Heart left ventricle (tissue), 16 donors: ENCODE measurements around the gene EPB41L2. TPM values are rescaled to one million over a fixed set of nuclear protein-coding genes. Genes with fewer than 3 reads are reported as not detected.

Experiments used
- ATAC-seq, 4 donors: fragments of 200-7000 bp; cut with Tn5 transposase; one replicate each; pipeline ENCODE4 v1.9.1; 2020 to 2022; ENCODE audit warnings: moderate library complexity in 4 of 4, mild to moderate bottlenecking in 3 of 4, moderate number of reproducible peaks in 1 of 4
- DNase-seq, 5 donors: peaks; one replicate each; pipeline ENCODE4 v3.0.0-alpha.2; 2020
- H3K27ac ChIP-seq, 12 donors: fragments of 200-600 bp; sonication (generic) in 4 of 12; one replicate each; pipeline versions ENCODE4 v1.5.0 to v1.8.0; 2016 to 2022; ENCODE audit warnings: mild to moderate bottlenecking in 2 of 12
- H3K27me3 ChIP-seq, 9 donors: fragments of 200-600 bp; sonication (generic) in 2 of 9; one replicate each; pipeline versions ENCODE4 v1.5.1 to v1.8.0; 2016 to 2022; ENCODE audit warnings: mild to moderate bottlenecking in 3 of 9
- H3K36me3 ChIP-seq, 9 donors: fragments of 200-600 bp; sonication (generic) in 2 of 9; one replicate each; pipeline versions ENCODE4 v1.5.0 to v1.8.0; 2018 to 2022; ENCODE audit warnings: mild to moderate bottlenecking in 2 of 9
- H3K4me1 ChIP-seq, 12 donors: fragments of 200-600 bp; sonication (generic) in 4 of 12; one replicate each; pipeline versions ENCODE4 v1.5.0 to v1.8.0; 2016 to 2022; ENCODE audit warnings: mild to moderate bottlenecking in 3 of 12
- H3K4me3 ChIP-seq, 12 donors: fragments of 200-600 bp; sonication (generic) in 4 of 12; one replicate each; pipeline versions ENCODE4 v1.5.0 to v1.8.0; 2017 to 2022; ENCODE audit warnings: mild to moderate bottlenecking in 9 of 12, moderate library complexity in 4 of 12
- H3K9me3 ChIP-seq, 12 donors: fragments of 200-600 bp; sonication (generic) in 4 of 12; one replicate each; pipeline versions ENCODE4 v1.5.0 to v1.8.0; 2016 to 2022; ENCODE audit warnings: mild to moderate bottlenecking in 1 of 12
- POLR2A ChIP-seq, 2 donors: fragments of 450-650 bp; IDR thresholded peaks; one replicate each; pipeline ENCODE4 v1.6.1; 2017; ENCODE audit warnings: antibody characterized with exemption in 2 of 2, mild to moderate bottlenecking in 2 of 2, moderate library complexity in 2 of 2
- WGBS, 4 donors: extraction: QIAGEN DNeasy Blood & Tissue Kit in 2 of 4; methylation state at CpG; one replicate each; pipeline versions ENCODE4 v1.1.5 to v1.1.7; 2013 to 2018; 5-methylcytosine and 5-hydroxymethylcytosine counted together
- intact Hi-C, 10 donors: fragments of 100-400 bp; cut with DNase I; formaldehyde crosslinking; loops; one replicate each; pipeline versions ENCODE4 v1.11.1 to v1.14.2; 2022
- polyA plus RNA-seq, 2 donors: library from polyadenylated mRNA; stranded (reverse); fragments of 200-250 nt; gene quantifications; one replicate each; pipeline ENCODE4 v1.2.3, GENCODE V29; 2013
- total RNA-seq, 9 donors: library from RNA; depleted of rRNA in 2 of 9; stranded (reverse); fragments of >200 nt in 2 of 9; fragmentation: NEBNext Ultra II Directional in 3 of 9; extraction: Animal tissue kit (Norgen Biotek cat#: 25700) in 3 of 9; gene quantifications; one replicate each; pipeline versions ENCODE4 v1.1.0 to v1.2.4, GENCODE V29; 2016 to 2023
- TF ChIP-seq, protein P1 (sequence below), 12 donors: fragments of 200-600 bp; sonication (generic) in 4 of 12; IDR thresholded peaks; one replicate each; pipeline versions ENCODE4 v1.5.0 to v1.8.0; 2018 to 2022; ENCODE audit warnings: antibody characterized with exemption in 12 of 12, mild to moderate bottlenecking in 5 of 12
- donor health status: ischemic (EF 13 %, LVEDD 7.1; RV severe dilation, severe dysfunction).
- donor health status: healthy with polysubstance abuse.
- donor health status: DM: no; HTN: yes; CAD: no.
- donor health status: DM: no; HTN: no; CAD: no.
- donor health status: ischemic (EF 25% LVEDD 6.9; RV normal size, moderate dysfunction).
- donor health status: ischemic (EF 25% LVEDD 5.7; RV mildly dilated, moderate dysfunction).
- donor health status: healthy.
- donor health status: DM: yes; HTN: yes; CAD: no.
- donor health status: ischemic (EF 35%, LVEDD 5.7; RV mildly dilated, moderate dysfunction).
- donor health status: nonischemic (EF 11% LVEDD 7.7; RV severe dilation, severe dysfunction).
- donor health status: DM: yes; HTN: yes; CAD: no.
- donor health status: PGD.
- donor health status: ischemic (EF 29% LVEDD 5.4; RV normal size, mild dysfunction).
- donor health status: nonischemic (EF 23%, LVEDD 6.1; RV moderate dilation, normal function).

Gene EPB41L2
- total and polyA plus RNA-seq, 11 donors: 21.3 to 115 (median 51.9) TPM

DNA sequence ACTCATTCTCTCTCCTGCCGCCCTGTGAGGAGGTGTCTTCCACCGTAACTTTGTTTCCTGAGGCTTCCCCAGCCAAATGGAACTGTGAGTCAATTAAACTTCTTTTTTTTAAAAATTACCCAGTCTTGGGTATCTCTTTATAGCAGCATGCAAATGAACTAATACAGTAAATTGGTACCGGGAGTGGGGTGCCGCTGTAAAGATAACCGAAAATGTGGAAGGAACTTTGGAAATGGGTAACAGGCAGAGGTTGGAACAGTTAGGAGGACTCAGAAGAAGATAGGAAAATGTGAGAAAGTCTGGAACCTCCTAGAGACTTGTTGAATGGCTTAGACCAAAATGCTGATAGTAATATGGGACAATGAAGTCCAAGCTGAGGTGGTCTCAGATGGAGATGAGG is 55.8 kb downstream of the EPB41L2 start:
- H3K9me3 ChIP-seq: peaks cover 0 to 20% (median 7%) of the 10 kb centered on the region in 12 donors
- no peak overlapping the region for H3K27ac ChIP-seq
- intact Hi-C loops: no loop called here
- peaks cover 0 to 33% (median 17%) of the 10 kb centered on the region in 12 donors for H3K4me1 ChIP-seq
- ATAC-seq: no peak
- no peak overlapping the region for H3K4me3 ChIP-seq
- H3K36me3 ChIP-seq: no peaks in the 10 kb centered on the region
- no peaks in the 10 kb centered on the region for H3K27me3 ChIP-seq
- 86 to 99% (median 93%) methylated on average over 5 of the region's 5 CpGs for WGBS, 4 donors
- no peak for TF ChIP-seq POLR2A (IDR thresholded peaks at IDR 0.05)
- TF ChIP-seq, protein P1, sequence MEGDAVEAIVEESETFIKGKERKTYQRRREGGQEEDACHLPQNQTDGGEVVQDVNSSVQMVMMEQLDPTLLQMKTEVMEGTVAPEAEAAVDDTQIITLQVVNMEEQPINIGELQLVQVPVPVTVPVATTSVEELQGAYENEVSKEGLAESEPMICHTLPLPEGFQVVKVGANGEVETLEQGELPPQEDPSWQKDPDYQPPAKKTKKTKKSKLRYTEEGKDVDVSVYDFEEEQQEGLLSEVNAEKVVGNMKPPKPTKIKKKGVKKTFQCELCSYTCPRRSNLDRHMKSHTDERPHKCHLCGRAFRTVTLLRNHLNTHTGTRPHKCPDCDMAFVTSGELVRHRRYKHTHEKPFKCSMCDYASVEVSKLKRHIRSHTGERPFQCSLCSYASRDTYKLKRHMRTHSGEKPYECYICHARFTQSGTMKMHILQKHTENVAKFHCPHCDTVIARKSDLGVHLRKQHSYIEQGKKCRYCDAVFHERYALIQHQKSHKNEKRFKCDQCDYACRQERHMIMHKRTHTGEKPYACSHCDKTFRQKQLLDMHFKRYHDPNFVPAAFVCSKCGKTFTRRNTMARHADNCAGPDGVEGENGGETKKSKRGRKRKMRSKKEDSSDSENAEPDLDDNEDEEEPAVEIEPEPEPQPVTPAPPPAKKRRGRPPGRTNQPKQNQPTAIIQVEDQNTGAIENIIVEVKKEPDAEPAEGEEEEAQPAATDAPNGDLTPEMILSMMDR (IDR thresholded peaks at IDR 0.05): no peak
- no peak for DNase-seq

DNA sequence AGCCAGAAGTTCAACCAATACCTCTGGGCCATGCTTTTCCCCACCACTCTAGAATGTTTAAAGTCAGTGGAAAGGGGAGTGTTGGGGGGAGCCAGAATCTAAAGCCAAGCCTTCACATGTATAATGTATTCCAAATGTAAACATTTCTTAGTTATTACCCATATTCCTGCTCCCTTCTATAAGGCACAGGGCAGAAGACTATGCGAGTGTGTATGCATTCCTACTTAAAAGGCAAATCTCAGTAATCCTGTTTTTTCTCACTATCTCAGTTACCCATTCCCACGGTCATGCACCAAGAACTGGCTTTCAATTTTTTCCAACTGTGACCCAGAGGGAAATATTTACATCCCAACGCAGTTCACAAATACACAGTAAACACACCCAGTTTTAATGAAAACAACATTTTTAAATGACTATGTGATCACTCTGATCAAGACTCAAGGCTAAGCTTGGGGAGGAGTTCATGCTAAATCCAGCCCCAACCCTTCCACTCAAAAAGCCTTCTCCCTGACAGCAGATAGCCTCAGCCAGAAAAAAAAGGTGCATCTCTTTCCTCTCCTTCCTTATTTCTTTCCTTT is 57.5 kb downstream of the EPB41L2 start:
- no peaks in the 10 kb centered on the region for H3K27me3 ChIP-seq
- H3K4me1 ChIP-seq: peaks cover 0 to 49% (median 24%) of the 10 kb centered on the region in 12 donors
- no peak for ATAC-seq
- 70 to 83% (median 76%) methylated on average over 3 of the region's 3 CpGs for WGBS, 4 donors
- TF ChIP-seq, protein P1 (IDR thresholded peaks at IDR 0.05): no peak
- TF ChIP-seq POLR2A (IDR thresholded peaks at IDR 0.05): no peak
- H3K27ac ChIP-seq: no peak overlapping the region
- intact Hi-C loops: no loop called here
- no peak for DNase-seq
- no peaks in the 10 kb centered on the region for H3K36me3 ChIP-seq
- H3K4me3 ChIP-seq: no peak overlapping the region
- H3K9me3 ChIP-seq: peaks cover 0 to 20% (median 7%) of the 10 kb centered on the region in 12 donors

DNA sequence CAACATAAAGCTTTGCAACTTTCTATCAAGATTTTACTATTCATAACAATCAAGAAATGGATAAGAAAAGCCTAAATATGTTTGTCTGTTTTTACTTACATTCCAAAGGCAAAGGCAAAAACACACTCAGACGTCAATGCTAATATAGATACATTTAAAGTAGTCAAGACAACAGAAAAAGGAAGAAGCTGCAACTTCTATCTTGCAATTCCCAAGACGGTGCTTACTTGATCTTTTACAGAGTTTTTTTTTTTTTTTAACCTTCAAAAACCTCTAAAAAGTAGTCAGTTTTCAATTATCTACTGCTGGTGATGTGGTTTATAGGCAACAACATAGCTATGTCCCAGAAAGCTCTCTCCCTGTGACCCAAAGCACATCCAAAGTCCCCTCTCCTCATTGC is 58.1 kb downstream of the EPB41L2 start:
- H3K4me1 ChIP-seq: peaks cover 0 to 55% (median 25%) of the 10 kb centered on the region in 12 donors
- ATAC-seq (no peak), DNase-seq (no peak)
- TF ChIP-seq, protein P1 (IDR thresholded peaks at IDR 0.05): no peak
- no peak for TF ChIP-seq POLR2A (IDR thresholded peaks at IDR 0.05)
- H3K4me3 ChIP-seq: no peak overlapping the region
- WGBS, 4 donors: 50 to 65% (median 54%) methylated on average over 2 of the region's 2 CpGs
- H3K27ac ChIP-seq: peak overlapping the region in 1 of 12 donors; percentile 9
- intact Hi-C loops: no loop called here
- H3K9me3 ChIP-seq: peaks cover 0 to 20% (median 7%) of the 10 kb centered on the region in 12 donors
- no peaks in the 10 kb centered on the region for H3K27me3 ChIP-seq
- no peaks in the 10 kb centered on the region for H3K36me3 ChIP-seq

DNA sequence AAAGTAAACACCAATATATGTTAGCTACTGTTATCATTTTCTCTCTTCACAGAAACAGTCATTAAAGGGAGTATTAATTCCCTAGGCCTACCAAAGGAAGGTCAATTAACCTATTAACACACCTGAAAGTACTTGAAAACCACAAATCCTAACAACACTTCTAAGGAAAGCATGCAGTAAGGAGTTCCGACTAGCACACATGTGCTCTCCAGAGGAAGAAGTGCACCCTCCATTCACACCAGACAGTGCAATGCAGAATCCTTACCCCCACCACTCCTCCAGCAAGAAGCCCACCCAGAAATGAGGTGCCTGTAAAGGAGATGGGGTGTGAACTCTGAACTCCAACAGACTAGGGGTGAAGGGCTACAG is 58.7 kb downstream of the EPB41L2 start:
- Histone ChIP-seq H3K36me3 (no peaks in the 10 kb centered on the region), H3K27ac (peak overlapping the region in 1 of 12 donors; percentile 9), H3K4me1 (peaks cover 0 to 61% (median 25%) of the 10 kb centered on the region in 12 donors), H3K9me3 (peaks cover 0 to 20% (median 7%) of the 10 kb centered on the region in 12 donors), H3K4me3 (no peak overlapping the region), H3K27me3 (no peaks in the 10 kb centered on the region)
- no peak for DNase-seq
- no peak for TF ChIP-seq POLR2A (IDR thresholded peaks at IDR 0.05)
- TF ChIP-seq, protein P1 (IDR thresholded peaks at IDR 0.05): no peak
- no peak for ATAC-seq
- intact Hi-C loops: no loop called here
- 68 to 100% (median 78%) methylated on average over 1 of the region's 1 CpG for WGBS, 4 donors
